AG09319 (cell line): ENCODE results near the gene HSF5.
"Not testable (repeated sequence)": the region's sequence is repeated elsewhere in the genome, so short reads cannot be mapped to it uniquely, and the experiment has no call there.

Experiments
- DNase-seq: peaks from one replicate; pipeline ENCODE4 v3.0.0-alpha.2; 2010; ENCODE audit warnings: low read depth; ENCODE audit errors: extremely low read depth
- CTCF ChIP-seq: IDR thresholded peaks from 2 replicates; pipeline ENCODE4 v1.5.1; 2011; ENCODE audit warnings: low read depth, mild to moderate bottlenecking, inconsistent platforms, low read length, moderate library complexity

Gene HSF5

GRCh38 chr17:58400826-58401225 is 87.4 kb downstream of the HSF5 start:
- DNase-seq = no peak
- TF ChIP-seq CTCF = no peak

- no peak for TF ChIP-seq CTCF
- DNase-seq = no peak
Measured at GRCh38 chr17:58399974-58400373, 88.2 kb downstream of the HSF5 start.

DNA sequence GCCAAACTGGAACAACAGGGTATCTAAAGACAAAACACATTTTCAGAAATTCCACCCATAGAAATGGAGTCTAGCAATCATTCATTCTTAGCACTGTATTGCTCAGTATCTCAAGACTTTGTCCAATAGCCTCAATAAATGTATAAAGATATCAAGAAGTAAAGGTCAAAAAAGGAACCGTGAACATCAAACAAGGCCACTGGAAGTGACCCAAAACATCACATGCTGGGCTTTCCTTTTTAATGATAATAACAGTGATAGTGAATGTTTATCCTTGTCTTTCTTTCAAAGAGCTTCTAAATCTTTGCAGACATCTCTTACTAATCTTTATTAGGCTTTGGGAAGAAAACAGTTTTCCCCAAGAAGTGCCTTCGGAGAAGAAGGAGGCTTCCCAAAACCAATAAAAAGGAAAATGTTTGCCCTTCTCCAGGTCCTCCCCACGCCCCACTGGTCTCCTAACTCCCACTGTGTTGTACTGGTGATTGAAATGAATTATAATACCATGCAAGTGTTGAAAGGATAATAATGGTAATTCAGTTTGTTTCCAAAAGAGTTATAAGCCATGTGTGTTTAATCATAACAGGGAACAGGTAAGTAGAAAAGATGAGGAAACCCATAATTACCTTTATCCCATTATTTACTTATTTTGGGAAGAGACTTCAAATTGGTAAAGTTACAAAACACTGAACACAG is 89.5 kb downstream of the HSF5 start:
- no peak for DNase-seq
- no peak for TF ChIP-seq CTCF

DNA sequence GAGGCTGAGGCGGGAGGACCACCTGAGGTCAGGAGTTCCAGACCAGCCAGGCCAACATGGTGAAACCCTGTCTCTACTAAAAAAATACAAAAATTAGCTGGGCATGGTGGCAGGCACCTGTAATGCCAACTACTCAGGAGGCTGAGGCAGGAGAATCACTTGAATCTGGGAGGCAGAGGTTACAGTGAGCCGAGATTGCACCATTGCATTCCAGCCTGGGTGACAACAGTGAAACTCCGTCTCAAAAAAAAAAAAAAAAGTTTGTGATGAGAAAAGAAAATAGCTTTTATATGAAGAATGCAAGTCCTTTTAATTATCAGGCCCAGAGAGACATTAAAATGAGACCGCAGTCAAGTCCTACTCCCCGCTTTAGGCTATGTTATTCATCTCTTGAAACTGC is 90.8 kb downstream of the HSF5 start:
- DNase-seq = not testable (repeated sequence)

DNA sequence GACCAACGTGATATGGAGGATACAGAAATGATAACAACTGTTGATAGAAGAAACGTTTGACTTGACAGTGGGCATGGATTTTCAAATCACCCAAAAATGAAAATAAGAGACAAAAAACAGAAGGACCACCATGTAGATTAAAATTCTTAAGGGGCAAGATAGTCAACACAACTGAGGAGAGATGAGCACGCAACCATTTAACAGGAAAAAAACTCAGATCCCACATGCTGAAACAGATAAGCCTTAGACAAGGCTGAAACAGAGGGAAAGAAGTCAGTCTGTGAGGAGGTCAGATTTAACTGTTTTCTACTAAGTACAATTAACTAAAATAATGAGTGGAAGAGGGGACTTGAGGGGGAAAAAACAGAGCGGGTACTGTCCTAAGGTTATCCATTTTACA is 92.0 kb downstream of the HSF5 start:
- no peak for DNase-seq
- no peak for TF ChIP-seq CTCF

DNA sequence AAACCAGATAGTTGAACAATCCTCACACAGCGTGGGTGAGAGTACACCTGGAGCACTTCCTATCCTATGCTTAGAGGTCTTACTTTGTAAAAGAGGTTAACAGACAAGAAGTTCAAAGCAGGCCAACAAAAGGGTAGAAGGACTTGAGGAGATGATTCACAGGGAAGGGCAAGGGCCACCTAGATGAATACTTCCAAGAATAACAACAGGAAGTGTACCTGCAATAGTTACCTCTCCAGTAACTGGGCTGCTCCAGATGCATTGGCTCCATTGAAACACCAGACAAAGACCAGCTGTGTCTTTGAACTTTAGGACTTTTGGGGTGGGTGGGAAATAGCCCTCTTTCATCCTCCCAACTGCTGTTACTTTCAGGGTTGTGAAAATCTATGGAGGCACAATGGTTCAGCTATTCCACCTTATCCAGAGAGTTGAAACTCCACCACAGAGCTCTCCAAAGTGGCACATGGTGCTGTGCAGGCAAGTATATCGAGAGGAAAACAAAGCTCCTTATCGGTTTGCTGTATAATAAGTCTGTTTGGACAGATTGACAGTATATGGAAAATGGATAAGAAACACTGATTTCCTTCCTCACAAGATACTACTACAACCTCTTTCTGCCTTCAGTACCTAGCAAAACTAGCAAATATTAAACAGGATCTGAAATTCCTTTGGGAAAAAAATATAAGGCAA is 93.5 kb downstream of the HSF5 start:
- DNase-seq = no peak
- no peak for TF ChIP-seq CTCF

DNA sequence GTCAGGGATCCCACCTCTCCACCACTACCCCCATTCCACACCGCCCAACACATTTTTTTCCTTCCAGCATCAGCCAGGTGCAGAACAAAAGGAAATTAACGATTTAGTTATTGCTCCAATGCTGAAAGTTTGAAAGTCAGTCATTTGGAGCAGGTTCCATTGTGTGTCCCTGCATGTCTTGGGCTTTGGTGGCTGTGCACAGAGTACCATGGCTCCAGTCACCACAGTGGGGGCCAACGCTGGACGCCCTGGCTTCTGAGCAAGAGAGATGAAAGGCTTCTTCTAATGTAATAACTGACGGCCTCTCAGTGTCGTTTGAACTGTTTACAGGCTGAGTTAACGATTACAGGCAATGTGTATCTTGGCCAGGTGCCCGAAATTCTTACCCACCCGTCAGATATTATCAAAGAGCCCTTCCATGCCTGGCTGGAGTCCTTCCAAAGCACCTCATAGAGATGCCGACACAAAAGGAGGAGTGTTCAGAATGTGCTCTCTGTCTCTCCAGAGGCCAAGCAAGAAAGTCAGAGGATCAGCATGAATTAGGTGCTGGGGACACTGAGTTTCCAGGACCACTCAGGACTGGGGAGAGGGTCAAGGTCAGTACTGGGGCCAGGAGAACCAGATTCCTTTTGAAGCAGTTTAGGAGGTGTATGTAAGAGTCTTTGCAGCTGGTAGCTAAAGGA is 96.8 kb downstream of the HSF5 start:
- no peak for DNase-seq
- no peak for TF ChIP-seq CTCF

GRCh38 chr17:58390884-58391283 is 97.3 kb downstream of the HSF5 start:
- TF ChIP-seq CTCF = no peak
- DNase-seq = no peak
